ENCODE results near the gene OPHN1.

OPHN1 gene

DNA sequence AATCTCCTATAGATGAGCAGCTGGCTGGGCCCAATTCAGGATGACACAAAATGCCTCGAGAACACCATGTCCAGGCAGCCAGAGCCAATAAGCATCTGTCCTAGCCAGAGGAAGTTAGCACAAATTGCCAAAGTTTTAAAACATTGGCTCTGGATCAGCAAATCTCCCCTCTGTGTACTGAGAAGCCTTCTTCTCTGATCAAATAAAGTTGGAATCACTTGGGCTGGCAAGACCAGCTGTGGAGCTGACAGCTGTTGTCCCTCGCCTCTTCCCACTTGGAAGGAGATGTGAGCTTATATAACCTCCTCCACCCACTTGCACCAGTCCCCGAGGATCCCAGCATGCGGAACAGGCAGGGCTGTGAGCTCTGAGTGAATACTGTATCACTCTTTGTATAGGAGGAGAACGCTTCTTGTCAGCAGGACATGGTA is 183.9 kb downstream of the OPHN1 start:
- no peak for DNase-seq (ENCODE audit: low spot score)

DNA sequence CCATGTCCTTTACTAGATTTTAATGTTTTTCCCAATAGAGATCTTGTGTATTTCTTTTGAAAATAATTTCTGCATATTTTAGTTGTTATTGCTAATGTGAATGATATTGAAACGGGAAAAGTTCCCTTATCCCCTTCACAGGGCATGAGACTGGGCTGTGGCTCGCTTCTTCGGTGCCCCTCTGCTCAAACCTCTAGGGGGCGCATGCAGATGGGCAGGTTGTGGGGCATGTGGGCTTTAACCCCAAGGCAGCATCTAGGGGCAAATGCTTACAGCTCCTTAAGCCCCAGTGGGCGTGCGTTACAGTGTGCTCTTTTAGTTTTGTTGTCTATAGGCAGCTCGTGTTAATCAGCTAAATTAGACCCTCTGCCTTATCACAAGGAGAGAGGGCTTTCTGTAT is 194.7 kb downstream of the OPHN1 start:
- no peak for DNase-seq (ENCODE audit: low spot score)

DNA sequence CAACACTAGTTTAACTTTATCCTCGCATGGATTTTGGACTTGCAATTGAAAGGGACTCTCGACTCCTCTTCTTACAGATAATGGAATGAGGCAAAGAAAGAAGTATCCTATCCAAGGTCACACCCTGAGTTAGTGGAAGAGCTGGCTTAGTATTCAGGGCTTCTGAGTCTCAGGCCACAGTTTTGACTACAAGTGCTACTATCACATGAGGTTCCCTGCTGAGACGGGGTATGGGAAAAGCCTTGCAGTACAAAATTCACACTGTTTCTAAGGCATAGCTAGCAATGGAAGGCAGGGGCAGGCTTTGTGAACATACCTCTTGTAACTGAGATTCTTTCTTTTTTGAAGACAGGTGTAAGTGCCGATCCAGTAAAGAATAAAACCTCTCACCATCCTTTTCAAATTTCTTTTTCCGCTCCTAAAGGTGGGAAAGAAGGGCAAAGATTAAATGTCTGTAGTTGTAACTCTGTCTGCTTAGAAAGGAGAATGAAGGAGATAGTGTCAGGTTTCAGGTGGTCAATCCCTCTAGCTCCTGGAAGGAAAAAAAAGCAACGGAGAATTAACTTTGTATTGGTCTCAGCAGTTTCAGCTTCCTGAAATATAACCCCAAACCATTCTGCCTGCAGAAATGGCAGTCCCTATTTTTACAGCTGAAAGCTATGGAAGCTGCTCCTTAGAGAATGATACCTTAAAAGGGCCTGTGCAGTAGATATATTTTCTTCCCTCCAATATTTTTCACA is 199.0 kb downstream of the OPHN1 start:
- no peak for DNase-seq (ENCODE audit: low spot score)

DNA sequence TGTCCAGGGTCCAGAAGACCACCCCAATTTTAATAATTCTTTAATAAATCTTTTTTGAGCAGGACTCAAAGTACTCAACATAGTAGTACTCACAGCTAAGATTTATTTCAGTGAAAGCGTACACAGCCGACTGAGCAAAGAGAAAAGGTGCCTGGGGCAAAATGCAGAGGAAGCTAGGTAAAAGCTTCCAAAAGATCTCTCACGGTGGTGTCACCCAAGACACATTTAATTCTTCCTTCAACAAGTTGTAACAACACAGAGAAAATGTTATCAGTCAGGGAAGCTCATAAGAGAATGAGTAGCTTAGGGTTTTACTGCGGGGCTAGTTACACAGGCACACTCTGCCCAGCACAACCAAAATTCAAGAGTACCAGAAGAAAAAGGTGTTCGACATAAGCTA is 201.1 kb downstream of the OPHN1 start:
- DNase-seq (ENCODE audit: low spot score): no peak

DNA sequence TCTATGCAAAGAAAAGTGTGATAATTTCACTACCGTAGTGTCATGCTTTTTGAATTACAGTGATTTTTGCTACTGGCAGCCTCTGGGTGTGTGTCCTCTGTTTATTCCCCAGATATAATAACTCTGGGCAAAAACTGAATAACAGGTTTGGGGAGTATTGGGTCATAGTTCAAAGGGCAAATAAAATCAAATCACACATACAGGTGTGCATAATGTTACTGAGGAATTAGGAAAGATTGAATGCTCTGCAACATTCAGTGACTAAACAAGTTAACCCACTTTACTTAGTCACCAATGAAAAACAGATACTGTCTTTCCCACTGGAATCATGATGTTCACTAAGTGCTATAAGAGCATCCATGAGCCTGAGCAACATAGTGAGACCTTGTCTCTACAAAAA is 224.3 kb downstream of the OPHN1 start:
- DNase-seq (ENCODE audit: low spot score): no peak

DNA sequence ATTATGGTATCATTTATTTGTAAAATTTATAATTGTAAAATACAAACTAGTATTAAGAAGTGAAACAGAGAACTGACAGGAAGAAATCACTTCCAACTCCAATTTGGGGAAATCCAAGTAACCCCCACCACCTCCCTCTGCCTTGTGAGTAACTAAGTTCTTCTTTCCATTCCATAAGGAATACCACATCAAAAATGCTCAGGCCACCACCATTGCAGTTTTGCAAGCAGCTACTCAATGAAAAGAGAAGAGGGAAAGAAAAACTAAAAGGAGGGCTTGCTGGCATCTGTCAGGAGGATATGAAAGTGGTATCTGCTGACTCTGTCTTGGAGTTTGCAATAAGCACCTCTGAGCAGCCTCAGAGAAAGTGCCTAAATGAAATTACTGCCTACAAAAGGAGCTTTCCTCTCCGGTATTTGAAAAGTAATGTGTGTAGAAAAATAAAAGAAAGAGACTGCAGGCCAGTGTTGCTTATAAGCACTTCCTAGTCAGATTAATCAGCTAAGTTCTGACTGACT is 228.7 kb downstream of the OPHN1 start:
- DNase-seq (ENCODE audit: low spot score): no peak

DNA sequence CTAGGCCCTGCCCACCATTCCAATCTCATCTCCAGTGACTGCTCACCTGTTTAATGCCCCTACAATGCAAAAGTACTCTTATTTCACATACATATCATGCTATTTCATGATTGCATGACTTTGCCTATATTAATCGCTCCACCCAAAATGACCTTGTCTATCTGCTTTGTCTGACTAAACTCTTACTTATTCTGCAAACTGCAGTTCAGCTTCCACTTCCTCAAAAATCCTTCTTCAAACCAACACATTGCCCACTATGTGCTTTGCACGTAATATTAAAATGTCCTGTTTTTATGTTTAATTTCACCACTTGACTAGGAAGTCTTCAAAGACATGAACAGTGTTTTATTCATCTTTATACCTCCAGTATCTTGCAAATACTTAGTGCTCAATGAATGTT is 229.6 kb downstream of the OPHN1 start:
- no peak for DNase-seq (ENCODE audit: low spot score)

DNA sequence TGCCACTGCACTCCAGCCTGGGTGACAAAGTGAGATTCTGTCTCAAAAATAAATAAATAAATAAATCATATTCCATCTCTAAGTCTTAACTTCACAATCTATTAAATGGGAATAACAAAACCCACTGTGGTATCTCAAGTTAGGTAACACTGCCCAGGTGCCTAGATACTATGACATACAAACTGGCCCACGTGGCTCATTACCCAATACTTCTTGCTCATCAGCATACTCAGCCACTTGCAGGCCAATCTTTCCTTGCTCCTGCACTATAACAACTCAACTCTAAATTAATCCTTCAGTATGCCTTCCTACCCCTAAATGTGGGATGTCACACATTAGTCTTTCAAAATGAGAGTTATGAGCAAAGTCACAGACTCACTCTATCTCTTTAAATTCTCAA is 230.1 kb downstream of the OPHN1 start:
- DNase-seq (ENCODE audit: low spot score): no peak

DNA sequence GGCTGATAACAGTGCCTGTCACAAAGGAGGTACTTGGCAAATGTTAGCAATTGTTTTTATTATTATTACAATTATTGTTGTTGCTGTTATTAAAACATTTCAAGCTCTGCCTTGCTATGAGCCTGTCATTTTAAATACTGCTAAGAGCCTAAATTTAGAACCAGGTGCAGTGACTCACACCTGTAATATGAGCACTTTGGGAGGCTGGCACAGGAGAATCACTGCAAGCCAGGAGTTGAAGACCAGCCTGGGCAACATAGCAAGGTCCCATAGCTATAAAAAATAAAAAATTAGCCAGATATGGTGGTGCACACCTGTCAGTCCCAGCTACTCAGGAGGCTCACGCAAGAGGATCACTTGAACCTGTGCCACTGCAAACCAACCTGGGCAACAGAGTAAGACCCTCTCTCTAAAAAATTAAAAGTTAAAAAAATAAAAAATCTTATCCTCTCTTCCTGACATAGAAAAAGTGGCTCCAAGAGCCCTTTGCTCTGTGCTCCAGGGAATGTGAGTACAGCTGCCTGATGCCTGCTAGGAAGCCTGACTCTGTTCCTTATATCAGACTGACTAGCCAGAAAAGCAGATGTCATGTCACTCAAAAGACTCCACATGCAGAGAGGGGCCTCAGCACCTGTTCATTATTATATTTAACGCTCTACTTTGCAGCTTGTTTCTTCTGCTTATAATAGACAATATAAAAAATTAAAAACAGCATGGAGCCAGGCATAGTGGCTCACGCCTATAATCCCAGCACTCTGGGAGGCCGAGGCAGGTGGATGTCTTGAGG is 234.0 kb downstream of the OPHN1 start:
- no peak for DNase-seq (ENCODE audit: low spot score)

DNA sequence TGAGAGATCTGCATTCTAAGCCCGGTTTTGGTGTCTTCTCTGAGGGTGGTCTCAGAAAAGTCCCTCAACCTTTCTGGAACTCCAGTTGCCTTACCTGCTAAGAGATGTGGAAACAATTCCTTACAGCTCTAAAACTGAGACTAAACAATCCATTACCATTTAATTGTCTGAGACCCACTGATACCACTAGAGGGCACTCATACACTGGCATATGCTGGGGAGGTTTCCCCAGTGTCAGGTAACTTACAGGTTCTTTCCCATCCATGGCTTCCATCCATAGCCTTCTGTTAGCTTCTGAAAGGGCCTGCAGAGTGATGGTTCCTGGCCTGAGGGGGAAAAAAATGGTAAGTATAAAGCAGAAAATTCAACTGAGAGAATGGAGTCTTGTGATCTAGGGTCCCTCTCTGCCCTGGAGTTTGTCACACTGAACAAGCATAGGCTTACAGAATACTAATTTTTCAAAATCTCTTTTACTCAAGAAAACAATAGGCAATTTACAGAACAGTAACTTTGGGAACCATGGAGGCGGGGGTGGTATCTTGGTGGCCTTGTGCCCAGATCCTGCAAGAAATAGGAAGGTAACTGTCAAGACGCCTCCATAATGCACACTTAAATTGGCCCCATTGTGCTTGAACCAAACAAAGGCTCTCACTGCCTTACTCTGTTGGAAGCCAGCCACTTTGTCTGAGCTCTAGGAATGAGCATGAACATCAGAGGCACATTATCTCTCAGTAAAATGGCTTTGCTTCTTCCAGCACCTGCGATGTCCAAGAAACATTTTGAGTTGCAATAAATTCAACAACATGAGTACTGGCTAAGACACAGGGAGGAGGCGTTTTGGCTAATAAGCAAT is 236.1 kb downstream of the OPHN1 start:
- peak; percentile 29 for DNase-seq (ENCODE audit: low spot score)

DNA sequence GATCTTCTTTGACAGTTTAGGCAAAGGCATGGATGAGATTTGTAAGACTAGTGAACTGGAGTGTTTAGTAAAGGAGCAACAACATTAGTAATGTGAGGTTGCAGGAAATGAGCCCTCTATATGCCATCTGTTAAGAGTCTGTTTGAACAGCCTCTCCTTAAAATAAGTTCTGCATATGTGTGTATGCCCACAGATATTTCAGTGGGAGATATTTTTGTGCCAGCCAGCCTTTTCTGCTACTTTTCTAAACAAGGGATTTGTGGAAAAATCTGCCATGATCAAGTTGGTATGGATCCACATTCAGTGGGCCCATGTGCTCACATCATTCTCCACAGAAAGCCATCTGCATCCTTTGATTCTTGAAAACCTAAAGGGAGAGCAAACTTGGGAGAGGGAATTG is 237.7 kb downstream of the OPHN1 start:
- no peak for DNase-seq (ENCODE audit: low spot score)

DNA sequence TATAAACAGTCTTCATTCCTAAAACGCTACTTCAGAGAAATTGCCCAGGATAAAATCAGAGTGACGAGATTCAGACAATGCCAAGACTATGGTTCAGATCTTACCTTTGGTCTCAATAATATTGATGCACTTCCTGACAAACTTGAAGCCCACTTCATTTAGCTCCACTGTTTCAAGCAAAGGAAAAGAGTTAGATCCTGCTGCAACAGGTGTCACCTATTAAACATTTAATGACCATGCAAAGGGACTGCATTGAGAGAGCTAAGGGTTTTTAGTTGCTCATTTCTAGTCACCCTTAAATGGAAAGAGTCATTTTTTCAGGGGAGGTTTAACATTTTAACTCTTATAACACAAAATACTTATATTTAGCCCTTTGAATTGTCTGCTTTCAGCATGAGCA is 239.5 kb downstream of the OPHN1 start:
- no peak for DNase-seq (ENCODE audit: low spot score)

DNA sequence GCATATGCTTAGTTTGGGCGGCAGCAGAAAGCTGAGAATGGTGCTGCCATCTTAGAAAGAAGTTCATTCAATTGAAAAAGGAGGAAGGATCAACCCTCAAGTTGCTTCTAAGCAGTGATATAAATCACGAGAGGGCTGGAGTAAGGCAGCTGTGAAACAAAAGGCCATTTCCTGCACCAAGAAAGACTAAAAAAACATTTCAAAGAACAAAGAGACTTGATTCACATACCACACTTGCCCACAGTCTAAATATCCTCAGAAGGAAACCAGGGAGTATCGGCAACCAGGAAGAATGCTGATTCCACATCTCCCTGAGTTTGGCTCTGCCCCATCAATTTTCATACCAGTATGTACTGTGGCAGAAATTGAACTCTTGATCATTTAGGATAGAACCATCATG is 240.1 kb downstream of the OPHN1 start:
- DNase-seq (ENCODE audit: low spot score): no peak

DNA sequence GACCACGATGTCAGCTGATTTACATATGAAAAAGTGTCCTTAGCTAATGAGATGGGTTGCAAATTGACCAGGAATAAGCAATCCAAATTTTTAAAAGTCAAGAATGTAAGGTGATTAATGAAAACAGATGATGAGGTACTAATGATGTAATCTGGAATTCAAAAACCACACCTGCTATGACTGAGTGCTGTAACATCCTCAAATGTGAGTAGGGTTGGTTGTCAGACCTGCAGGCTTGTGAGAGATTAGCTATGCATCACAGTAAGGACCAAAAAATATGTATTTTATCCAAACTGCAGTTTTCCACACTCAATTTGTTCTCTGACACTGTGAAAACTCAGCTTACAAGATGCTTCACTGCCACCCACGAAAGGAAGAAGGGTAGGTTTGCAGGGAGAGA is 242.5 kb downstream of the OPHN1 start:
- DNase-seq (ENCODE audit: low spot score): no peak

DNA sequence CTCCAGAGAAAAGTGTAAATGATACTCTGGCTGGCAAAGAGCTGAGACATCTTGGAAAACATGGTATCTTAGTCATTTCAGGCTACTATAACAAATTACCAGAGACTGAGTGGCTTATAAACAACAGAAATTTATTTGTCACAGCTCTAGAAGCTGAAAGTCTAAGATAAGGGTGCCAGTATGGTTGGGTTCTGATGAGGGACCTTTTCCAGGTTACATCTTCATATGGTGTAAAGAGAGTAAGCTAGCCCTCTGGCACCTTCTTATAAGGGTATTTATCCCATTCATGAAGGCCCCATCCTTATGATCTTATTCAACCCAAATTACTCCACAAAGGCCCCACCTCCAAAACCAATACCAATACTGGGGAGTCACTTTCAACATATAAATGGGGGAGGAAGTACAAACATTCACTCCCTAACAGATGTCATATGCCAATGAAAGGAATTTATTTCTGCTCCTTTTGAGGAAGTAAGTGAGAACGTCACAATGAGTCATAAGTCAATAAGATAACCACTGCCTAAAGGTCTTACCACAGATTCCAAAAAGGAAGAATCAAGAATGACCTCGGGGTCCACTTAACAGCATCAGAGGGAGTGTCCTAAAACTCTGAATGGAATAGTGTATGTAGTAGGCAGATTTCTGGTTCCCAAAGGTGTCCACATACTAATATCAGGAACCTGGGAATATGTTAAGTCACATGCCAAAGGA is 246.6 kb downstream of the OPHN1 start:
- DNase-seq (ENCODE audit: low spot score): no peak

DNA sequence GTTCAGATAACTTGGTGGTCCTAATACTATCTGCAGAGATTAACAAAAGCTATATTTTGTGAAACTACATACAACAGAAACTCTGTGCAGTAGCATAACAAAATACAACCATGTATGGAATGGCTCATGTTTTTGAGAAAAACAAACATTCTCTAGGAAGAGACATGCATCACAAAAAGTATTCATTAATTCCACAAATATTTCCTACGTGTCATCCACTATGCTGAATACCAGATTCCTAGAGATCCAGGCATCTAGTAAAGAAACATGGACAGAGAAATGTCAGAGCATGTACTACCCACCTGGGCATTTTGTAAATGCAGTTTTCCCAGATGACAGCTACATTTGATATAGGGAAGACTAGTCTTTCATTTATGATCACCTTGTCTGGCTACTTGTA is 248.1 kb downstream of the OPHN1 start:
- DNase-seq (ENCODE audit: low spot score): no peak

DNA sequence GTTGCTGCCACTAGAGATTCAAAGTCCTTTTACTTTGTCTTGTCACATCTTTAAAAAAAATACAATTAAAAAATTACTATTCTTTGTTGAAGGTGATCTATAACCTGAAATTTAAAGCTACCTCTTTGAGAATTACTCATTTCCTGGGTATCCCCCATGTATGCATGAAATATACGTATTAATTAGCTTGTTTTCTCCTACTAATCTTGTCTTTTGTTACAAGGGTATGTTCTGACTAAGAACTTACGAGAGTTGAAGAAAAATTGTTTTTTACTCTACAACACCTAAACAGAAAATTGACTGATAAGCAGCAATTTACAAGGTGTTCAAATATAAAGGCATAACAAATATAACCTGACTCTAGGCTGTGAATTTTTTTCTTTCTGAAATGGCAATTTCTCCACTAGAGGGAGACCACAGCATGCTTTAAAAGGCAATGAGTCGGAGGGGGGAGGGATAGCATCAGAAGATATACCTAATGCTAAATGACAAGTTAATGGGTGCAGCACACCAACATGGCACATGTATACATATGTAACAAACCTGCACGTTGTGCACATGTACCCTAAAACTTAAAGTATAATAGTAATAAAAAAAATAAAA is 249.6 kb downstream of the OPHN1 start:
- peak; percentile 10 for DNase-seq (ENCODE audit: low spot score)

DNA sequence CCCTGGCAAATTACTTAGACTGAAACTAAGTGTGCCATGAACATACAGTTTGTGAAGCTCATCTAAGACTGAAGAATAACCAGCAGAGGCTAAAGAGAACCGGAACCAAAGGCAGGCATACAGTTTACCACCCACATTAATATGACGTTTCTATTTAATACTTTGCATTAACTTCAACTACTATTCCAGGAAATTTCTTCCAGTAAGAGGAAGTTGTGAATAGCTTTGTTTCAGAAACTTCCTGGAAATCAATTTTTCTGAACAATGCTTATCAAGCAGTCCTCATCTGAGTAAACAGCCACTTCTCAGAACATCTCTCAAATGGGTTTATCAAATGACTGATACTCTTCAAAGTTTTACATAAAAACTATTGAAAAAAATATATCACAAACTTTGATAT is 252.7 kb downstream of the OPHN1 start:
- peak; percentile 9 for DNase-seq (ENCODE audit: low spot score)

DNA sequence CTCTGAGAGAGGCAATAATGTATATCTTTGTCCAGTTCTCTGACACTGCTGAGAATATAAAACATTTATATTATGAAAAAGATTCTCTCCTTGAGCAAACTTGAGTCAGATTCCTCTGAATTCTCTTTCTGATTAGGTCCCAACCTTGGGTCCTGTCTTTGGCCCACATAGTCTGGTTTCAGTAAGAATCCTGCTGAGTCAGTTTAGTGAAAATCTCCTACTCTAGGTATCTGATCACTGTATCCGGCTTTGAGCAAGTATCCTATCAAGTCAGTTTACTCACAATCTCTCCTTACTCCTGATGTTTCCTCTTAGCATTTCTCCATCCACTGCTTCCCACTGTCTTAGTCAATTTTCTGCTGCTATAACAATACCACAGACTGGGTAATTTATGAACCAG is 253.9 kb downstream of the OPHN1 start:
- DNase-seq (ENCODE audit: low spot score): no peak

DNA sequence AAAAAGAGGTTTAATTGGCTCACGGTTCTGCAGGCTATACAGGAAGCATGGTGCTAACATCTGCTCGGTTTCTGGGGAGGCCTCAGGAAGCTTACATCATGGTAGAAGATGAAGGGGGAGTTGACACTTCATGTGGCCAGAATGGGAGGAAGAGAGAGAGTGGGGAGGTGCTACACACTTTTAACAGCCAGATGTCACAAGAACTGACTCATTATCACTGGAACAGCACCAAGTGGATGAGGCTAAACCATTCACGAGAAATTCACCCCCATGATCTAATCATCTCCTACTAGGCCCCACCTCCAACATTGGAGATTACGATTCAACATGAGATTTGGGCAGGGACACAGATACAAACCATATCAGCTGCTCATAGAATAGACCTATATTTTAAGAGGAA is 255.8 kb downstream of the OPHN1 start:
- no peak for DNase-seq (ENCODE audit: low spot score)

DNA sequence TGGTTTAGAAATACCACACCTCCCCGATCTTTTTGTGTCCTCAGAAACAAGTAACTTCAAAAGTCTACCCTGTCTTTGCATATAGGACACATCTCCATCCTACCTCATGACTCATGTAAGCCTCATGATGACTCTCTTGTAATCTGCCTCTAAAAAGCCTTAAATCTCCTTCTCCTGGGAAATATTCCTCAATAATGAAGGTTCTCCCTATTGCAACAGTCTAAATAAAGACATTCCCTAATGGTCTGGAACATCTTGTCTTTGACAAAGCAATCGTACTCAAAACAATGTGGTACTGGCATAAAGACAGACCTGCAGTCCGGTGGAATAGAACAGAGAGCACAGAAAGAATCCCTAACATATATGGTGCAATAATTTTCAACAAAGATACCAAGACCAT is 257.7 kb downstream of the OPHN1 start:
- DNase-seq (ENCODE audit: low spot score): no peak

DNA sequence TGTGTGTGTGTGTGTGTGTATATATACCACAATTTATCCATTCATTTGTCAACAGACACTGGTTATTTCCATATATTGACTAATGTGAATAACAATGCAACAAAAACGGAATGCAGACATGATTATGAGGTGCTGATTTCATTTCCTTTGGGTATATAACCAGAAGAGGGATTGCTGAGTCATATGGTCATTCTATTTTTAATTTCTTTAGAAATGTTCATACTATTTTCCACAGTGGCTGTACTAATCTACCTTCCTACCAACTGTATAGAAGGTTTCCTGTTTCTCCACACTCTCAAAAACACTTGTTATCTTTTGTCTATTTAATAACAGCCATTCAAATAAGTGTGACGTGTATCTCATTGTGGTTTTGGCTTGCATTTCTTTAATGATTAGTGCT is 269.9 kb downstream of the OPHN1 start:
- no peak for DNase-seq (ENCODE audit: low spot score)
